Anterior cingulate cortex (tissue), 58 donors: ENCODE measurements around the gene MCRIP1.

Experiments
- DNase-seq, 58 donors: peaks; one replicate each; lab custom pipeline; 2025; lab: John Stamatoyannopoulos, UW

Gene MCRIP1

GRCh38 chr17:81822996-81823819 lies 9.9 kb downstream of the MCRIP1 start:
- no peak for DNase-seq

- no peak for DNase-seq
These were observed 10.8 kb downstream of the MCRIP1 start for GRCh38 chr17:81822312-81822637.

- peak in 45 of 58 donors; percentile 2 to 83 (median 33) for DNase-seq
These were observed 11.3 kb downstream of the MCRIP1 start for GRCh38 chr17:81821603-81822311.

GRCh38 chr17:81821147-81821546 lies 11.9 kb downstream of the MCRIP1 start:
- DNase-seq = no peak

- DNase-seq = no peak
These were observed 13.4 kb downstream of the MCRIP1 start for GRCh38 chr17:81819708-81820107.

GRCh38 chr17:81817758-81818147 lies 15.3 kb downstream of the MCRIP1 start:
- no peak for DNase-seq

- DNase-seq = no peak
These were observed 17.5 kb downstream of the MCRIP1 start for GRCh38 chr17:81815646-81815986.

GRCh38 chr17:81814748-81815645 lies 18.1 kb downstream of the MCRIP1 start:
- DNase-seq = no peak

- DNase-seq = no peak
These were observed 19.0 kb downstream of the MCRIP1 start for GRCh38 chr17:81813861-81814683.

- no peak for DNase-seq
These were observed 19.8 kb downstream of the MCRIP1 start for GRCh38 chr17:81813371-81813684.

- DNase-seq = no peak
These were observed 20.3 kb downstream of the MCRIP1 start for GRCh38 chr17:81812571-81813370.

- no peak for DNase-seq
These were observed 21.2 kb downstream of the MCRIP1 start for GRCh38 chr17:81811705-81812570.

- no peak for DNase-seq
These were observed 22.0 kb downstream of the MCRIP1 start for GRCh38 chr17:81810892-81811704.

GRCh38 chr17:81810476-81810875 lies 22.6 kb downstream of the MCRIP1 start:
- DNase-seq = no peak

- no peak for DNase-seq
These were observed 23.5 kb downstream of the MCRIP1 start for GRCh38 chr17:81809556-81809998.

- no peak for DNase-seq
These were observed 24.1 kb downstream of the MCRIP1 start for GRCh38 chr17:81808778-81809555.

GRCh38 chr17:81807839-81808238 lies 25.3 kb downstream of the MCRIP1 start:
- DNase-seq = no peak
